ENCODE measurements around the gene DCUN1D1.

DCUN1D1 gene

DNA sequence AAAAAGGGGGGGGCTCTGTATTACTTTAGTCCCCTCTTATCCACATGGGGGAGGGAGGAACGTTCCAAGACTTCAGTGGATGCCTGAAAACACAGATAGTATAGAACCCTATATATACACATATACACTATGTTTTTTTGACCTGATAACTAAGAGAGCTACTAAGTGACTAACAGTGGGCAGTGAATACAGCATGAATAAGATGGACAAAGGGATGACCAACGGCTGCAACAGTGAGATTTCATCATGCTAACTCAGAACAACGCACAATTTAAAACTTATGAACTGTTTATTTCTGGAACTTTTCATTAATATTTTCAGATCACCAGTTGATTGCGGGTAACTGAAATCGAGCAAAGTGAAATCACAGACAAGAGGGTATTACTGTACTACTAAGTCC is 7.3 kb downstream of the DCUN1D1 start:
- TF ChIP-seq, protein P1, sequence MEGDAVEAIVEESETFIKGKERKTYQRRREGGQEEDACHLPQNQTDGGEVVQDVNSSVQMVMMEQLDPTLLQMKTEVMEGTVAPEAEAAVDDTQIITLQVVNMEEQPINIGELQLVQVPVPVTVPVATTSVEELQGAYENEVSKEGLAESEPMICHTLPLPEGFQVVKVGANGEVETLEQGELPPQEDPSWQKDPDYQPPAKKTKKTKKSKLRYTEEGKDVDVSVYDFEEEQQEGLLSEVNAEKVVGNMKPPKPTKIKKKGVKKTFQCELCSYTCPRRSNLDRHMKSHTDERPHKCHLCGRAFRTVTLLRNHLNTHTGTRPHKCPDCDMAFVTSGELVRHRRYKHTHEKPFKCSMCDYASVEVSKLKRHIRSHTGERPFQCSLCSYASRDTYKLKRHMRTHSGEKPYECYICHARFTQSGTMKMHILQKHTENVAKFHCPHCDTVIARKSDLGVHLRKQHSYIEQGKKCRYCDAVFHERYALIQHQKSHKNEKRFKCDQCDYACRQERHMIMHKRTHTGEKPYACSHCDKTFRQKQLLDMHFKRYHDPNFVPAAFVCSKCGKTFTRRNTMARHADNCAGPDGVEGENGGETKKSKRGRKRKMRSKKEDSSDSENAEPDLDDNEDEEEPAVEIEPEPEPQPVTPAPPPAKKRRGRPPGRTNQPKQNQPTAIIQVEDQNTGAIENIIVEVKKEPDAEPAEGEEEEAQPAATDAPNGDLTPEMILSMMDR (IDR thresholded peaks at IDR 0.05; ENCODE audit: low read depth, low read length, missing control alignments), result no peak
- no peak for DNase-seq (ENCODE audit: extremely low read depth, low read depth)
- H3K4me3 ChIP-seq (replicated peaks; ENCODE audit: low read depth, low read length), result no peak overlapping the region

DNA sequence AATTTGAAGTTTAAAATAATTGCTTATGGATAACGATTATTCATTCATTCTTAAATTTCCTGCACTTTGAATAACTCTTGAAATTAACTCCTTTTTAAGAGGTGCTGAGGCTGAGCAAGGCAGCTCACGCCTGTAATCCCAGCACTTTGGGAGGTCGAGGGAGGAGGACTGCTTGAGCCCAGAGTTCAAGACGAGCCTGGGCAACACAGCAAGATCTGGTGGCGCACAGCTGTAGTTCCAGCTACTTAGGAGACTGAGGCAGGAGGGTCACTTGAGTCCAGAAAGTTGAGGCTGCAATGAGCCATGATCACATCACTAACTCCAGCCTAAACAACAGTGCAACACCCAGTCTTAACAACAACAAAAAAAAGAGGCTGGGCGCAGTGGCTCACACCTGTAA is 8.0 kb downstream of the DCUN1D1 start:
- DNase-seq (ENCODE audit: extremely low read depth, low read depth), result no peak
- no peak overlapping the region for H3K4me3 ChIP-seq (replicated peaks; ENCODE audit: low read depth, low read length)
- TF ChIP-seq, protein P1 (IDR thresholded peaks at IDR 0.05; ENCODE audit: low read depth, low read length, missing control alignments), result no peak

DNA sequence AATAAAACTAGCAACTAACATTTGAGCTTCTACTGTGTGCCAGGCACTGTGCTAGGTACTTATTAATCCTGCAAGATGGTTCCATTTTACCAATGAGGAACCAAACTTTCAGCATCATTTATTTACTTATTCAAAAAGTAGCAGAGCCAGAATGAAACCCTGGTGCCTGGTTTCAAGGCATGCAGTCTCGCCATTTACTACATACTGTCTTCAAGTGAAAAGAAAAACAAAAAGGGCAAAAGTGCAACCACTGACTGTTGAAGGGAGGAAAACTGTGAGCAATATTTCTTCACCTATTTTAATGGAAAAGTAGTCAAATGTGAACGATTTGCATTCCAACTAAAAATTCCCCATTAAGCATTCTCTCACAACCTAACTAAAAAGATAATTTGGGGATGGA is 8.7 kb downstream of the DCUN1D1 start:
- H3K4me3 ChIP-seq (replicated peaks; ENCODE audit: low read depth, low read length), result no peak overlapping the region
- TF ChIP-seq, protein P1 (IDR thresholded peaks at IDR 0.05; ENCODE audit: low read depth, low read length, missing control alignments), result no peak
- no peak for DNase-seq (ENCODE audit: extremely low read depth, low read depth)

DNA sequence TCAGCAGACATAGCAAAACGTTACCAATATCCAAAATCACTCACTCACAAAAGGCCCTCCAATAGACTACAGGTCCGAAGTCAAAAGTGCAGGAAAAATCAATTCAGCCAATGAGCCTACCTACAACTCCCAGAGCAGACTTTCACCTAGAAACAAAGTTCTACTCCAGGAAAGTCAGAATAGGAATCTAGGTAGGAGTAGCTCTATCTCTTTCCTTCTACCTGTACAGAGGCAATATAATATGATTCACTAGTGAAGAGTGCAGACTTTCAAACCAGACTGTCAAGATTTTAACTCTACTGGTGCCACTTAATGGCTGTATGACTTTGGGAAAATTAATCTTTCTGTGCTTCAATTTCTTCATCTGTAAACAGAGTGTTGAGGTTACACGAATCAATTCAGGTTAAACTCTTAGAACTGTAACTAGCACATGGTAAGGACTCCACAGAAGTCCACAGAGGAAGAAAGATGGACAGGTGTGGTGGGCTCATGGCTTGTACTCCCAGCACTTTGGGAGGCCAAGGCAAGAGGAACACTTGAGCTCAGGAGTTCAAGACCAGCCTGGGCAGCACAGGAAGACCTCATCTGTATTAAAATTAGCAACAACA is 9.4 kb downstream of the DCUN1D1 start:
- TF ChIP-seq, protein P1 (IDR thresholded peaks at IDR 0.05; ENCODE audit: low read depth, low read length, missing control alignments), result no peak
- DNase-seq (ENCODE audit: extremely low read depth, low read depth), result no peak
- no peak overlapping the region for H3K4me3 ChIP-seq (replicated peaks; ENCODE audit: low read depth, low read length)

DNA sequence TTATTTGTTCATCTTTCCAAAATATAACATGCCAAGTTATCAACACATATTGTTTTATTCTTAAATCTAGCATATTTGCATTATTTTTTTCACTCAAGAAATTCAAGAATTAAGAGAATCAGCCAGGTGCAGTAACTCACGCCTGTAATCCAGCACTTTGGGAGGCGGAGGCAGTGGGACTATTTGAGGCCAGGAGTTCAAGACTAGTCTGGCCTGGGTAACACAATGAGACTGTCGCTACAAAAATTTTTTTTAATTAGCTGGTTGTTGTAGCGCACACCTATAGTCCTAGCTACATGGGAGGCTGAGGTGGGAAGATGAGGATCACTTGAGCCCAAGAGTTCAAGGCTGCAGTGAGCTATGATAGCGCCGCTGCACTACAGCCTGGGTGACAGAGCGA is 10.5 kb downstream of the DCUN1D1 start:
- no peak overlapping the region for H3K4me3 ChIP-seq (replicated peaks; ENCODE audit: low read depth, low read length)
- no peak for DNase-seq (ENCODE audit: extremely low read depth, low read depth)
- TF ChIP-seq, protein P1 (IDR thresholded peaks at IDR 0.05; ENCODE audit: low read depth, low read length, missing control alignments), result no peak

DNA sequence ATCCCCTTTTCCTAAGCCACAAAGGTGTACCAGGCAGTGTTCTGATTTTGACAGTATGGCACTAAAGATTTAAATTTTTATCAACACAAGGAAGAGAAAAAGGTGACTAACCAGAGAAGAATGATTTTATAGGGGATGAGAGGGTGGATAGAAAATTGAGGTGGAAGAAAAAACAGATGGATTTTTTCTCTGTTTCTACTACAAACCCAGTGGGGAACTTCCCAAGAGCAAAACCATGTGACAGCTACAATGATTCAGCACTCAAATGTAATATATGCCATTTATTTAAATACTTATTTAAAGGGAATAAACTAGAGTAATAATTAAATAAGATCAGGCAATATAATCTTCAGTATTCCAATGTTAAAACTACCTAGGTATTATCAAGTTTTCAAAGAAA is 11.1 kb downstream of the DCUN1D1 start:
- DNase-seq (ENCODE audit: extremely low read depth, low read depth), result peak; percentile 21
- TF ChIP-seq, protein P1 (IDR thresholded peaks at IDR 0.05; ENCODE audit: low read depth, low read length, missing control alignments), result no peak
- H3K4me3 ChIP-seq (replicated peaks; ENCODE audit: low read depth, low read length), result no peak overlapping the region
